Type B pancreatic cell (in vitro differentiated cells): ENCODE results near the gene DHX58. TPM values are rescaled to one million over a fixed set of nuclear protein-coding genes. Genes with fewer than 3 reads are reported as not detected.

Experiments
- DNase-seq: peaks from one replicate; pipeline ENCODE4 v3.0.0; 2021; ENCODE audit warnings: mixed read lengths; ENCODE audit not compliant: unreplicated experiment; ENCODE audit errors: extremely low spot score
- H3K27ac Mint-ChIP-seq: 2 replicates; pipeline ENCODE4 v1.8.0; 2021; ENCODE audit warnings: mild to moderate bottlenecking, mixed read lengths
- H3K27me3 Mint-ChIP-seq: 2 replicates; pipeline ENCODE4 v1.8.0; 2021; ENCODE audit warnings: mixed read lengths
- H3K36me3 Mint-ChIP-seq: 2 replicates; pipeline ENCODE4 v1.8.0; 2021; ENCODE audit warnings: mixed read lengths
- H3K4me1 Mint-ChIP-seq: one replicate; pipeline ENCODE4 v1.8.0; 2021; ENCODE audit warnings: mixed read lengths; ENCODE audit not compliant: unreplicated experiment
- H3K4me3 Mint-ChIP-seq: 2 replicates; pipeline ENCODE4 v1.8.0; 2021; ENCODE audit warnings: mild to moderate bottlenecking, mixed read lengths
- H3K9me3 Mint-ChIP-seq: 2 replicates; pipeline ENCODE4 v1.8.0; 2021; ENCODE audit warnings: mixed read lengths
- CTCF ChIP-seq: fragments of 200-600 bp; sonication (generic); conservative IDR thresholded peaks from 2 replicates; pipeline ENCODE4 v1.5.0; 2021; ENCODE audit warnings: antibody characterized with exemption, mild to moderate bottlenecking
- total RNA-seq: library from RNA; stranded (reverse); gene quantifications from 2 replicates; pipeline ENCODE4 v1.2.1, GENCODE V29; 2021; ENCODE audit warnings: low replicate concordance

DHX58 gene
- total RNA-seq, 1 donor from 2014 or later = 0.72 TPM

GRCh38 chr17:42110301-42111264, 1.9 kb downstream of the DHX58 start:
- H3K27me3 Mint-ChIP-seq = peaks cover 7% of the 10 kb centered on the region
- no peaks in the 10 kb centered on the region for H3K36me3 Mint-ChIP-seq
- no peak overlapping the region for H3K27ac Mint-ChIP-seq
- no peak for TF ChIP-seq CTCF
- no peak for DNase-seq
- no peak overlapping the region for H3K4me3 Mint-ChIP-seq
- H3K4me1 Mint-ChIP-seq = no peaks in the 10 kb centered on the region
- H3K9me3 Mint-ChIP-seq = no peaks in the 10 kb centered on the region

- no peak overlapping the region for H3K27ac Mint-ChIP-seq
- no peak for DNase-seq
- no peak overlapping the region for H3K4me3 Mint-ChIP-seq
- peaks cover 15% of the 10 kb centered on the region for H3K27me3 Mint-ChIP-seq
- no peaks in the 10 kb centered on the region for H3K36me3 Mint-ChIP-seq
- no peak for TF ChIP-seq CTCF
- no peaks in the 10 kb centered on the region for H3K4me1 Mint-ChIP-seq
- H3K9me3 Mint-ChIP-seq = no peaks in the 10 kb centered on the region
Measured at GRCh38 chr17:42109086-42109485, 3.4 kb downstream of the DHX58 start.

GRCh38 chr17:42107597-42108576, 4.6 kb downstream of the DHX58 start:
- no peak for TF ChIP-seq CTCF
- Mint-ChIP-seq H3K27me3 (peaks cover 20% of the 10 kb centered on the region), H3K27ac (no peak overlapping the region)

GRCh38 chr17:42107124-42107523, 5.4 kb downstream of the DHX58 start:
- H3K27me3 Mint-ChIP-seq = peaks cover 26% of the 10 kb centered on the region

More at GRCh38 chr17:42107597-42108576, 4.6 kb downstream of the DHX58 start:
- peak; percentile 93 for DNase-seq
- Mint-ChIP-seq H3K4me1 (no peaks in the 10 kb centered on the region), H3K4me3 (peak overlapping the region; percentile 70), H3K36me3 (no peaks in the 10 kb centered on the region), H3K9me3 (no peaks in the 10 kb centered on the region)

More at GRCh38 chr17:42107124-42107523, 5.4 kb downstream of the DHX58 start:
- H3K9me3 Mint-ChIP-seq = no peaks in the 10 kb centered on the region
- DNase-seq = no peak
- no peaks in the 10 kb centered on the region for H3K4me1 Mint-ChIP-seq
- H3K36me3 Mint-ChIP-seq = no peaks in the 10 kb centered on the region
- peak overlapping the region; percentile 70 for H3K4me3 Mint-ChIP-seq
- no peak overlapping the region for H3K27ac Mint-ChIP-seq
- TF ChIP-seq CTCF = no peak
